ENCODE measurements around the gene CITED1. TPM values are rescaled to one million over a fixed set of nuclear protein-coding genes. Genes with fewer than 3 reads are reported as not detected.
A peak's percentile ranks its signal among the peaks of the same experiment; 100 is the strongest.

The CITED1 gene
- total RNA-seq, 1 experiment from 2014 or later: 0.72 TPM

- ChIA-PET CTCF (interaction anchor here (0.8 kb wide), 1 partner anchor 9 kb away, joined by 3 read pairs; no protein-coding TSS in a partner anchor), POLR2A (interaction anchor here (1.1 kb wide), 2 partner anchors 10 to 13 kb away, joined by 3 to 5 read pairs; no protein-coding TSS in a partner anchor)
- H3K9me3 Mint-ChIP-seq (ENCODE audit: unreplicated experiment): no peaks in the 10 kb centered on the region
- H3K4me1 Mint-ChIP-seq (ENCODE audit: insufficient read depth, unreplicated experiment): peaks cover 5% of the 10 kb centered on the region
- DNase-seq (ENCODE audit: unreplicated experiment): no peak
- no TSS peak for BruUV-seq (replicated peaks)
- intact Hi-C loops (cut with micrococcal nuclease): no loop called here
- TF ChIP-seq CTCF (IDR thresholded peaks at IDR 0.05; ENCODE audit: unreplicated experiment): no peak
- no peak overlapping the region for H3K27ac Mint-ChIP-seq (ENCODE audit: low read depth, unreplicated experiment)
- no peaks in the 10 kb centered on the region for H3K36me3 Mint-ChIP-seq (ENCODE audit: insufficient read depth, unreplicated experiment)
- peaks cover 67% of the 10 kb centered on the region for H3K27me3 Mint-ChIP-seq (ENCODE audit: insufficient read depth, unreplicated experiment)
- H3K4me3 Mint-ChIP-seq (ENCODE audit: unreplicated experiment): no peak overlapping the region
Observed at GRCh38 chrX:72282302-72282701, 23.4 kb downstream of the CITED1 start.

- H3K9me3 Mint-ChIP-seq (ENCODE audit: unreplicated experiment): no peaks in the 10 kb centered on the region
- ChIA-PET CTCF (interaction anchor here (0.6 to 2.0 kb wide), 3 partner anchors 12 to 290 kb away, joined by 3 to 7 read pairs (median 3); no protein-coding TSS in a partner anchor), POLR2A (interaction anchor here (0.7 kb wide), 1 partner anchor 94 kb away, joined by 4 read pairs; no protein-coding TSS in a partner anchor)
- BruUV-seq (replicated peaks): no TSS peak
- H3K27me3 Mint-ChIP-seq (ENCODE audit: insufficient read depth, unreplicated experiment): peaks cover 54% of the 10 kb centered on the region
- intact Hi-C loops (cut with micrococcal nuclease): no loop called here
- peak; percentile 47 for DNase-seq (ENCODE audit: unreplicated experiment)
- H3K4me3 Mint-ChIP-seq (ENCODE audit: unreplicated experiment): no peak overlapping the region
- no peak for TF ChIP-seq CTCF (IDR thresholded peaks at IDR 0.05; ENCODE audit: unreplicated experiment)
- H3K4me1 Mint-ChIP-seq (ENCODE audit: insufficient read depth, unreplicated experiment): peaks cover 5% of the 10 kb centered on the region
- peaks cover 16% of the 10 kb centered on the region for H3K36me3 Mint-ChIP-seq (ENCODE audit: insufficient read depth, unreplicated experiment)
- no peak overlapping the region for H3K27ac Mint-ChIP-seq (ENCODE audit: low read depth, unreplicated experiment)
Observed at GRCh38 chrX:72280321-72280845, 25.3 kb downstream of the CITED1 start.

GRCh38 chrX:72276478-72276953, 29.2 kb downstream of the CITED1 start:
- TF ChIP-seq CTCF (IDR thresholded peaks at IDR 0.05; ENCODE audit: unreplicated experiment): no peak
- POLR2A ChIA-PET: interaction anchor here (0.6 to 2.4 kb wide), 18 partner anchors 9 to 744 kb away, joined by 3 to 12 read pairs (median 4); partner anchors contain the start of genes ERCC6L, OGT and PIN4
- Mint-ChIP-seq H3K4me3 (ENCODE audit: unreplicated experiment) (peak overlapping the region; percentile 90), H3K36me3 (ENCODE audit: insufficient read depth, unreplicated experiment) (peaks cover 55% of the 10 kb centered on the region), H3K27me3 (ENCODE audit: insufficient read depth, unreplicated experiment) (peaks cover 30% of the 10 kb centered on the region), H3K9me3 (ENCODE audit: unreplicated experiment) (no peaks in the 10 kb centered on the region), H3K4me1 (ENCODE audit: insufficient read depth, unreplicated experiment) (peaks cover 41% of the 10 kb centered on the region), H3K27ac (ENCODE audit: low read depth, unreplicated experiment) (peak overlapping the region; percentile 99)
- no peak for DNase-seq (ENCODE audit: unreplicated experiment)
- CTCF ChIA-PET: interaction anchor here (0.7 to 3.9 kb wide), 18 partner anchors 8 to 362 kb away, joined by 3 to 25 read pairs (median 4); no protein-coding TSS in a partner anchor
- intact Hi-C loops (cut with micrococcal nuclease): no loop called here
- BruUV-seq (replicated peaks): TSS peak; percentile 62

GRCh38 chrX:72274526-72274925, 31.2 kb downstream of the CITED1 start:
- Mint-ChIP-seq H3K36me3 (ENCODE audit: insufficient read depth, unreplicated experiment) (peaks cover 75% of the 10 kb centered on the region), H3K4me1 (ENCODE audit: insufficient read depth, unreplicated experiment) (peaks cover 37% of the 10 kb centered on the region), H3K27me3 (ENCODE audit: insufficient read depth, unreplicated experiment) (peaks cover 10% of the 10 kb centered on the region), H3K9me3 (ENCODE audit: unreplicated experiment) (no peaks in the 10 kb centered on the region), H3K27ac (ENCODE audit: low read depth, unreplicated experiment) (peak overlapping the region; percentile 99), H3K4me3 (ENCODE audit: unreplicated experiment) (peak overlapping the region; percentile 90)
- POLR2A ChIA-PET: interaction anchor here (0.6 to 1.4 kb wide), 5 partner anchors 9 to 36 kb away, joined by 3 to 8 read pairs (median 4); partner anchors contain the start of genes CITED1 and ERCC6L
- intact Hi-C loops (cut with micrococcal nuclease): no loop called here
- no peak for TF ChIP-seq CTCF (IDR thresholded peaks at IDR 0.05; ENCODE audit: unreplicated experiment)
- no peak for DNase-seq (ENCODE audit: unreplicated experiment)
- CTCF ChIA-PET: interaction anchor here (1.0 to 1.1 kb wide), 2 partner anchors 27 to 30 kb away, joined by 3 to 4 read pairs; no protein-coding TSS in a partner anchor
- no TSS peak for BruUV-seq (replicated peaks)
